Karpas-422 (cell line): ENCODE data around the gene SIGLEC6. TPM values are rescaled to one million over a fixed set of nuclear protein-coding genes. Genes with fewer than 3 reads are reported as not detected.
A peak's percentile ranks its signal among the peaks of the same experiment; 100 is the strongest.

ENCODE experiments used
- DNase-seq: peaks from one replicate; pipeline ENCODE4 v3.0.0-alpha.2; 2015
- H2AFZ ChIP-seq: fragments of 200-600 bp; sonication (generic); 2 replicates; pipeline ENCODE4 v1.6.1; 2014; ENCODE audit warnings: antibody characterized with exemption, low read length, mixed read lengths
- H3K27ac ChIP-seq: fragments of 200-600 bp; sonication (generic); 2 replicates; pipeline ENCODE4 v1.5.1; 2014; ENCODE audit warnings: mild to moderate bottlenecking, low read length, moderate library complexity
- H3K27me3 ChIP-seq: fragments of 200-600 bp; sonication (generic); 2 replicates; pipeline ENCODE4 v1.6.1; 2014; ENCODE audit warnings: low read length, mixed read lengths
- H3K36me3 ChIP-seq: fragments of 200-600 bp; sonication (generic); 2 replicates; pipeline ENCODE4 v1.6.1; 2014; ENCODE audit warnings: low read length, mixed read lengths; ENCODE audit not compliant: insufficient read depth
- H3K4me1 ChIP-seq: fragments of 200-600 bp; sonication (generic); 2 replicates; pipeline ENCODE4 v1.6.1; 2014; ENCODE audit warnings: mild to moderate bottlenecking, low read length, mixed read lengths
- H3K4me2 ChIP-seq: fragments of 200-600 bp; sonication (generic); 2 replicates; pipeline ENCODE4 v1.6.1; 2014; ENCODE audit warnings: low read length, low read depth, mild to moderate bottlenecking; ENCODE audit not compliant: poor library complexity, severe bottlenecking
- H3K4me3 ChIP-seq: fragments of 200-600 bp; sonication (generic); 2 replicates; pipeline ENCODE4 v1.5.1; 2014; ENCODE audit warnings: mild to moderate bottlenecking, antibody characterized with exemption, low read length, mixed read lengths
- H3K79me2 ChIP-seq: fragments of 200-600 bp; sonication (generic); 2 replicates; pipeline ENCODE4 v1.6.1; 2014; ENCODE audit warnings: mild to moderate bottlenecking, low read length, mixed read lengths
- H3K9ac ChIP-seq: fragments of 200-600 bp; sonication (generic); 2 replicates; pipeline ENCODE4 v1.6.0; 2014; ENCODE audit warnings: low read length
- H3K9me2 ChIP-seq: fragments of 200-600 bp; sonication (generic), shearing (Covaris generic); replicated peaks from 2 replicates; pipeline ENCODE4 v1.6.0; 2014; ENCODE audit warnings: mild to moderate bottlenecking, low read length, moderate library complexity; ENCODE audit not compliant: insufficient read depth
- H3K9me3 ChIP-seq: fragments of 300-700, 200-600 bp; sonication (generic); 2 replicates; pipeline ENCODE4 v1.6.1; 2014; ENCODE audit warnings: low read length, mixed read lengths
- H4K20me1 ChIP-seq: fragments of 200-600 bp; sonication (generic); 2 replicates; pipeline ENCODE4 v1.6.1; 2014; ENCODE audit warnings: mild to moderate bottlenecking, antibody characterized with exemption, low read length, low read depth; ENCODE audit not compliant: insufficient read depth
- total RNA-seq: library from RNA; depleted of rRNA; stranded (reverse); fragments of >200 nt; shearing (Covaris generic); gene quantifications from 2 replicates; pipeline ENCODE4 v1.2.3, GENCODE V29; 2014; ENCODE audit warnings: low replicate concordance; rRNA removed

SIGLEC6 gene
- total RNA-seq = not detected in 2 replicates

DNA sequence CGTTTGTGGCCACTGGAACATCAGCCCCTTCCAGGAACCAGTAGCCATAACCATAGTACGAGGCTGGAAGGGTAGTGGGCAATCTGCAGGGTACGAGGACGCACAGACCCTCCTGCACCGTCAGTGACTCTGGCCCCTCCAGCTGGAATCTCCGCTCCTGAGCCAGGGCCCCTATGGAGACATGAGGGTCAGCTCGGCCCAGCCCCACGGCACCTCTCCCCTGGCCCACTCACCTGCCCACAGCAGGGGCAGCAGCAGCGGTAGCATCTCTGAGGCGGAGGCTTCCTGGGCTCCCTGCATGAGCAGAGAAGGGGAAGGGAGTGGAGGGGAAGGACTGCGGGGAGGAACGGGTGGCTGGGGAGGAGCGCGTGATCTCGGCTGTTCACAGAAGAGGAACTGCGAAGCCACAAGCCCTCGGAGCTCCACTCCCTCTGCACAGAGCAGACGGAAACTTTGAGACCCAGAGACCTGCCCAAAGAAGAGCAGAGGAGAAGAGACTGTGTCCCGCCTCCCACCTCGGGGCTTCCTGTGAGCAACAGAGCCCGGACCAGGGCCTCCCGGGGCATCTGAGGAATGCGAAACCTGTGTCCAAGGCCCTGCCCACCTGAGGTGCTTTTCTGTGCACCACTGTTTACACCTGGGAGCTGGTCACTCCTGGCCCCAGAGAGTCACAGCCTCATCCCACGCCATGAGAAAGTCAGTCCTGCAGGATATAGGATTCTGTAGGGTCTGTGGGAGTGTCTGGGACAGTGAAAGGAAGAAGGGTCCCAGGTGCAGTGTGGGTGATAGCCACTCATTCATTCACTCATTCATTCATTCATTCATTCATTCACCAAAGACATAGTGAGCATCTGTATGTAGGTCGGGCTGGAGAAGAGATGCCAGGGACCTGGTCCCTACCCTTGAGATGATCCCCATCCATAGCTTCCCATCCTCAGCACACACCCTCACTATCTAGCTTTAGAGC, at the start of gene SIGLEC6:
Gene SIGLEC6 (minus strand): TSS at position 322 of the 967 bp plus-strand sequence. CDS start 22 bp downstream, at position 300.
- Histone ChIP-seq H3K79me2 (no peaks in the 10 kb centered on the region), H3K9ac (no peak within 1 kb of the TSS), H2AFZ (no peak within 1 kb of the TSS), H3K4me3 (no peak within 1 kb of the TSS), H3K36me3 (no peaks in the 10 kb centered on the region), H3K9me3 (no peaks in the 10 kb centered on the region), H3K4me2 (no peak within 1 kb of the TSS), H3K27me3 (no peaks in the 10 kb centered on the region), H3K4me1 (no peaks in the 10 kb centered on the region), H3K9me2 (no peaks in the 10 kb centered on the region), H3K27ac (no peak within 1 kb of the TSS), H4K20me1 (no peaks in the 10 kb centered on the region)
- DNase-seq = peak; percentile 56

- H2AFZ ChIP-seq = no peak overlapping the region
- H3K27me3 ChIP-seq = no peaks in the 10 kb centered on the region
- H3K36me3 ChIP-seq = peaks cover 64% of the 10 kb centered on the region
- H3K9ac ChIP-seq = no peak overlapping the region
- DNase-seq = no peak
- H3K4me2 ChIP-seq = no peak overlapping the region
- H3K27ac ChIP-seq = no peak overlapping the region
- no peaks in the 10 kb centered on the region for H3K9me3 ChIP-seq
- no peak overlapping the region for H3K4me3 ChIP-seq
- no peaks in the 10 kb centered on the region for H3K9me2 ChIP-seq
- peaks cover 53% of the 10 kb centered on the region for H3K79me2 ChIP-seq
- no peaks in the 10 kb centered on the region for H4K20me1 ChIP-seq
- H3K4me1 ChIP-seq = peaks cover 12% of the 10 kb centered on the region
Observed at GRCh38 chr19:51576850-51577249, 45.4 kb upstream of the SIGLEC6 start.

DNA sequence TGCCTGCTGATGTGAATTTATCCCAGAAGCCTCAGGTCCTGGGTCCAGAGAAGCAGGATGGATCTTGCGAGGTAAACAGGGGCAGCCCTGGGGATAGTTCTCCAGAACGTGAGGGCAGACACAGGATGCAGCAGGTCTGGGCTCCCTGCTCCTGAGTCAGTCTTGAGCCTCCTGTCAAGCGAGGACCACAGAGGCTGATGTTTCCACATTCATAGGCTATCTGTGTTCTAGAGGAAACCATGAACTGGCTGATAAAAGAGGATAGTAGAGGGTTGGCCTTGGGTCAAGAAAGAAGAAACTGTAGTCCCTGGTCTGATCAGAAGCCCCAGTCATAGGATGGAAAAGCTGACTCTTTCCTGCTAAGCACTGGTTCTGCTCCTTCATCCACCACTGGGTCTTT, 41.9 kb upstream of the SIGLEC6 start:
- H3K4me1 ChIP-seq = peaks cover 22% of the 10 kb centered on the region
- no peak overlapping the region for H3K9ac ChIP-seq
- H4K20me1 ChIP-seq = no peaks in the 10 kb centered on the region

GRCh38 chr19:51572908-51573307, 41.4 kb upstream of the SIGLEC6 start:
- H2AFZ ChIP-seq = no peak overlapping the region

More for the DNA sequence above, 41.9 kb upstream of the SIGLEC6 start:
- no peak overlapping the region for H3K4me2 ChIP-seq
- no peak for DNase-seq
- H3K9me3 ChIP-seq = no peaks in the 10 kb centered on the region
- no peak overlapping the region for H3K27ac ChIP-seq
- no peak overlapping the region for H2AFZ ChIP-seq
- H3K36me3 ChIP-seq = peaks cover 39% of the 10 kb centered on the region
- no peak overlapping the region for H3K4me3 ChIP-seq
- peaks cover 54% of the 10 kb centered on the region for H3K79me2 ChIP-seq
- peaks cover 4% of the 10 kb centered on the region; the same call in 1 of the 2 replicates for H3K9me2 ChIP-seq
- no peaks in the 10 kb centered on the region for H3K27me3 ChIP-seq

DNA sequence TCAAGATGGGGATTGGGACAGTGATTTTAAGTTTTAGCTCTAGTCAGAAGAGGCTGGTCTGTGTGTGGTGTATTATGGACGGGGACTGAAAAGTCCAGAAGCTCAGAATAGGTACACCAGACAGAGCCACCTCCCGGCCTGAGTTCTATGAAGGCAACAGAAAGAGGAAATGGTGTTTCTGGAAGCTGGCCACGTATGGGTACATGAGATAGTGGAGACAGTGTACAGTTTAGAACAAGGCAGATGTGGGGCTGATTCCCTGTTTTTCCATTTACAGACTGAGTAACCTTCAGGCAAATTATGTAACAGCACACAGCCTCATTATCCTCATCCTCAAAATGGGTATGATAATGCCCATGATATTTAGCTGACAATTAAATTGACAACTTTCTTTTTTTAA, 40.9 kb upstream of the SIGLEC6 start:
- no peaks in the 10 kb centered on the region for H3K9me3 ChIP-seq
- peaks cover 39% of the 10 kb centered on the region for H3K36me3 ChIP-seq
- H3K4me3 ChIP-seq = peak overlapping the region; percentile 93
- H3K27me3 ChIP-seq = no peaks in the 10 kb centered on the region
- H3K4me2 ChIP-seq = peak overlapping the region; percentile 97
- no peak overlapping the region for H2AFZ ChIP-seq
- H3K27ac ChIP-seq = no peak overlapping the region
- peaks cover 54% of the 10 kb centered on the region for H3K79me2 ChIP-seq
- H3K9me2 ChIP-seq = peaks cover 4% of the 10 kb centered on the region; the same call in 1 of the 2 replicates
- DNase-seq = peak; percentile 66
- peaks cover 22% of the 10 kb centered on the region for H3K4me1 ChIP-seq
- no peaks in the 10 kb centered on the region for H4K20me1 ChIP-seq
- H3K9ac ChIP-seq = peak overlapping the region; percentile 80

More at GRCh38 chr19:51572908-51573307, 41.4 kb upstream of the SIGLEC6 start:
- no peak for DNase-seq
- no peaks in the 10 kb centered on the region for H3K9me3 ChIP-seq
- no peak overlapping the region for H3K27ac ChIP-seq
- no peak overlapping the region for H3K9ac ChIP-seq
- peak overlapping the region; percentile 93 for H3K4me3 ChIP-seq
- no peaks in the 10 kb centered on the region for H4K20me1 ChIP-seq
- H3K79me2 ChIP-seq = peaks cover 54% of the 10 kb centered on the region
- peak overlapping the region; percentile 97 for H3K4me2 ChIP-seq
- H3K27me3 ChIP-seq = no peaks in the 10 kb centered on the region
- H3K36me3 ChIP-seq = peaks cover 39% of the 10 kb centered on the region
- H3K4me1 ChIP-seq = peaks cover 22% of the 10 kb centered on the region
- peaks cover 4% of the 10 kb centered on the region; the same call in 1 of the 2 replicates for H3K9me2 ChIP-seq

DNA sequence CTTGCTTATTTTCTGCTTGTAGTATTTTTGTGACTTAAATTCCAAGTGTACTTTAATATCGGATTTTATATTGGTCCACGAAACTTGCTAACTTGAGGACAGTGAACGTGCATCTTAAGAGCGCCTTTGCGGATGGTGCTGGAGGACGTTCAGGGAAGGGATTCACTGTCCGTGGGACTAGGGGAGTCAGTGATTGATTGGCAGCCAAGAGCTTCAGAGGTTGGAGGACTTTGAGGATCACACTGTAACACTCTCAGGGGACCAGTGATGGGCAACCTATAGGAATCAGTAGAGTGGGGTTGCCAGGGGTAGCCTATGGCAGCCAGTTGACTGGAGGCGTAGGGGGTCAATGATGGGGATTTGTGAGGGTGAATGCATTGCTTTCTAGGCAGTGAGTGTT, 40.1 kb upstream of the SIGLEC6 start:
- peak overlapping the region; percentile 97 for H3K4me2 ChIP-seq
- H3K4me1 ChIP-seq = peaks cover 22% of the 10 kb centered on the region
- H3K9me2 ChIP-seq = peaks cover 4% of the 10 kb centered on the region; the same call in 1 of the 2 replicates
- no peak overlapping the region for H2AFZ ChIP-seq
- no peaks in the 10 kb centered on the region for H4K20me1 ChIP-seq
- H3K27me3 ChIP-seq = no peaks in the 10 kb centered on the region
- H3K79me2 ChIP-seq = peaks cover 47% of the 10 kb centered on the region
- peak overlapping the region; percentile 93 for H3K4me3 ChIP-seq
- no peaks in the 10 kb centered on the region for H3K9me3 ChIP-seq
- no peak overlapping the region for H3K27ac ChIP-seq
- peaks cover 31% of the 10 kb centered on the region for H3K36me3 ChIP-seq
- H3K9ac ChIP-seq = peak overlapping the region; percentile 80
- DNase-seq = peak; percentile 60

- Histone ChIP-seq H3K27ac (no peak within 1 kb of the TSS), H3K9me2 (peaks cover 4% of the 10 kb centered on the region; the same call in 1 of the 2 replicates), H2AFZ (peak within 1 kb of the TSS; percentile 80), H4K20me1 (no peaks in the 10 kb centered on the region), H3K9ac (peak within 1 kb of the TSS; percentile 80), H3K36me3 (peaks cover 27% of the 10 kb centered on the region), H3K4me3 (peak within 1 kb of the TSS; percentile 93), H3K9me3 (no peaks in the 10 kb centered on the region), H3K79me2 (peaks cover 43% of the 10 kb centered on the region), H3K4me2 (peak within 1 kb of the TSS; percentile 97), H3K4me1 (peaks cover 22% of the 10 kb centered on the region), H3K27me3 (no peaks in the 10 kb centered on the region)
- DNase-seq = peak; percentile 99
Observed at GRCh38 chr19:51570962-51571575, 39.6 kb upstream of the SIGLEC6 start, which contains the start of gene ZNF175. TSS of gene ZNF175 (plus strand) at chr19:51571283. CDS start at chr19:51573330, 2,047 bp downstream.

- Histone ChIP-seq H3K9me3 (no peaks in the 10 kb centered on the region), H3K4me1 (peaks cover 30% of the 10 kb centered on the region), H3K79me2 (peaks cover 24% of the 10 kb centered on the region), H3K36me3 (peaks cover 8% of the 10 kb centered on the region; the same call in 1 of the 2 replicates), H3K27ac (no peak overlapping the region), H3K9ac (no peak overlapping the region), H2AFZ (no peak overlapping the region), H3K4me2 (no peak overlapping the region), H3K9me2 (peaks cover 4% of the 10 kb centered on the region; the same call in 1 of the 2 replicates), H3K27me3 (no peaks in the 10 kb centered on the region), H4K20me1 (no peaks in the 10 kb centered on the region), H3K4me3 (no peak overlapping the region)
- DNase-seq = no peak
Observed at GRCh38 chr19:51568456-51568855, 37.0 kb upstream of the SIGLEC6 start.
